Smooth muscle cell (in vitro differentiated cells): ENCODE results near the gene ATP5F1D. TPM values are rescaled to one million over a fixed set of nuclear protein-coding genes. Genes with fewer than 3 reads are reported as not detected.

Experiments used
- DNase-seq: peaks from one replicate; lab custom pipeline; 2025; ENCODE audit not compliant: unreplicated experiment; lab: John Stamatoyannopoulos, UW
- H2AFZ ChIP-seq: fragments of 200-600 bp; sonication (generic); 2 replicates; pipeline ENCODE4 v1.6.0; 2016; ENCODE audit warnings: antibody characterized with exemption, low read depth, mild to moderate bottlenecking
- H3F3A ChIP-seq: fragments of 200-600 bp; sonication (generic); 2 replicates; pipeline ENCODE4 v1.6.0; 2017; ENCODE audit warnings: antibody characterized with exemption, low read depth
- H3K27ac ChIP-seq: fragments of 200-600 bp; sonication (generic); 2 replicates; pipeline ENCODE4 v1.5.1; 2016; ENCODE audit warnings: low read depth, mild to moderate bottlenecking
- H3K27me3 ChIP-seq: fragments of 200-600 bp; sonication (generic); 2 replicates; pipeline ENCODE4 v1.6.1; 2016; ENCODE audit warnings: low read depth, mild to moderate bottlenecking
- H3K36me3 ChIP-seq: fragments of 200-600 bp; sonication (generic); 2 replicates; pipeline ENCODE4 v1.5.1; 2016; ENCODE audit warnings: low read depth
- H3K4me1 ChIP-seq: fragments of 200-600 bp; sonication (generic); 2 replicates; pipeline ENCODE4 v1.5.1; 2016; ENCODE audit warnings: low read depth
- H3K4me2 ChIP-seq: fragments of 200-600 bp; sonication (generic); 2 replicates; pipeline ENCODE4 v1.6.0; 2016; ENCODE audit warnings: mild to moderate bottlenecking
- H3K4me3 ChIP-seq: fragments of 200-600 bp; sonication (generic); 2 replicates; pipeline ENCODE4 v1.5.1; 2016; ENCODE audit warnings: mild to moderate bottlenecking
- H3K79me2 ChIP-seq: fragments of 200-600 bp; sonication (generic); 2 replicates; pipeline ENCODE4 v1.6.0; 2016; ENCODE audit warnings: low read depth, mild to moderate bottlenecking
- H3K9ac ChIP-seq: fragments of 200-600 bp; sonication (generic); 2 replicates; pipeline ENCODE4 v1.6.0; 2016; ENCODE audit warnings: low read depth
- H3K9me3 ChIP-seq: fragments of 200-600 bp; sonication (generic); replicated peaks from 2 replicates; pipeline ENCODE4 v1.5.1; 2016; ENCODE audit warnings: low read depth
- H4K20me1 ChIP-seq: fragments of 200-600 bp; sonication (generic); 2 replicates; pipeline ENCODE4 v1.6.0; 2016; ENCODE audit warnings: low read depth
- WGBS: methylation state at CpG from one replicate; pipeline ENCODE4 v1.1.7; 2016; ENCODE audit warnings: low lambda C conversion rate; 5-methylcytosine and 5-hydroxymethylcytosine counted together
- polyA plus RNA-seq: library from polyadenylated mRNA; unstranded; fragments of >200 nt; fragmentation: Nextera tagmentation; extraction: Ambion mirVana; gene quantifications from 2 replicates; pipeline ENCODE4 v1.2.1, GENCODE V29; 2016
- total RNA-seq: library from RNA; depleted of rRNA; stranded (reverse); fragments of >200 nt; gene quantifications from 2 replicates; pipeline ENCODE4 v1.2.3, GENCODE V29; 2014
- TF ChIP-seq, protein P1 (sequence below): fragments of 200-600 bp; sonication (generic); IDR thresholded peaks from 2 replicates; pipeline ENCODE4 v1.5.1; 2017; ENCODE audit warnings: borderline replicate concordance, mild to moderate bottlenecking, antibody characterized with exemption; ENCODE audit not compliant: insufficient read depth, poor library complexity, severe bottlenecking

The ATP5F1D gene
- total and polyA plus RNA-seq, 2 experiments from 2014 or later, result 68.8 to 272 TPM

DNA sequence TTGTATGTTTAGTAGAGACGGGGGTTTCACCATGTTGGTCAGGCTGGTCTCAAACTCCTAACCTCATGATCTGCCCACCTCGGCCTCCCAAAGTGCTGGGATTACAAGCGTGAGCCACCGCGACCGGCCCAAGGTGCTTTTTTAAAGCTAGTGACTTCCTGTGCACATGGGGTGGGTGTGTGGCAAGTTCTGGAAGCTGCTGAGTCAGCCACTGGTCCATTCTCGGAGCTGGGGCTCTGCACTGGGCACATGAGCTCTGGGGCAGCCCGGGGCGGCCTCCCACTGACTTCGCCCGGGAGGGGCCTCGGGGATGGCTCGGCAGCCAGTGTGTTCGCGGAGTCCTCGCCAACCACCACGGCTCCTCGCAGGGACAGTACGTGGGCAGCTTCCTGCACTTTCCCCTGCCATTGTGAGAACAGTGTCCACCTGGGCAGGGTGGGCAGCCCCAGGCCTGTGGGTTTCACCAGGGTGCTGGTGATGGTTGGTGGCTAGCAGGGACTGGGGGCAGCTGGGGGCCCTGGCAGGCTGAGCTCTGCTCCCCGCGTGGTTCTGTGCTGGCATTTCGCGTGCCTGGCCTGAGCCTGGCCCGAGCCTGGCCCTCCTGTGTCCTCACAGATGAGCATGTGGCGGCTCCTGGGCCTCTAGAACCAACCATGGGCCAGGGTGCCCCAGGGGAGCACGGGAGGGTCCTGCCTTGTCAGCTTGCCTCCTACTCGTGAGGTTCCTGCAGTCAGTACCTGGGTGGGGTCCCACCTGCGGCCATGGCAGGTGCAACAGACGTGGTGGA, 15.9 kb upstream of the ATP5F1D start:
- H3K4me2 ChIP-seq, result no peak overlapping the region
- H3K27ac ChIP-seq, result no peak overlapping the region
- no peaks in the 10 kb centered on the region for H3K36me3 ChIP-seq
- TF ChIP-seq, protein P1, sequence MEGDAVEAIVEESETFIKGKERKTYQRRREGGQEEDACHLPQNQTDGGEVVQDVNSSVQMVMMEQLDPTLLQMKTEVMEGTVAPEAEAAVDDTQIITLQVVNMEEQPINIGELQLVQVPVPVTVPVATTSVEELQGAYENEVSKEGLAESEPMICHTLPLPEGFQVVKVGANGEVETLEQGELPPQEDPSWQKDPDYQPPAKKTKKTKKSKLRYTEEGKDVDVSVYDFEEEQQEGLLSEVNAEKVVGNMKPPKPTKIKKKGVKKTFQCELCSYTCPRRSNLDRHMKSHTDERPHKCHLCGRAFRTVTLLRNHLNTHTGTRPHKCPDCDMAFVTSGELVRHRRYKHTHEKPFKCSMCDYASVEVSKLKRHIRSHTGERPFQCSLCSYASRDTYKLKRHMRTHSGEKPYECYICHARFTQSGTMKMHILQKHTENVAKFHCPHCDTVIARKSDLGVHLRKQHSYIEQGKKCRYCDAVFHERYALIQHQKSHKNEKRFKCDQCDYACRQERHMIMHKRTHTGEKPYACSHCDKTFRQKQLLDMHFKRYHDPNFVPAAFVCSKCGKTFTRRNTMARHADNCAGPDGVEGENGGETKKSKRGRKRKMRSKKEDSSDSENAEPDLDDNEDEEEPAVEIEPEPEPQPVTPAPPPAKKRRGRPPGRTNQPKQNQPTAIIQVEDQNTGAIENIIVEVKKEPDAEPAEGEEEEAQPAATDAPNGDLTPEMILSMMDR, result no peak
- 87% methylated on average over 22 of the region's 29 CpGs for WGBS
- H3K4me3 ChIP-seq, result no peak overlapping the region
- peaks cover 1% of the 10 kb centered on the region for H3K79me2 ChIP-seq
- no peak for DNase-seq
- no peaks in the 10 kb centered on the region for H3K9me3 ChIP-seq
- H2AFZ ChIP-seq, result no peak overlapping the region
- H3K9ac ChIP-seq, result no peak overlapping the region
- no peaks in the 10 kb centered on the region for H3F3A ChIP-seq
- H4K20me1 ChIP-seq, result peaks cover 50% of the 10 kb centered on the region
- no peaks in the 10 kb centered on the region for H3K4me1 ChIP-seq
- no peaks in the 10 kb centered on the region for H3K27me3 ChIP-seq

DNA sequence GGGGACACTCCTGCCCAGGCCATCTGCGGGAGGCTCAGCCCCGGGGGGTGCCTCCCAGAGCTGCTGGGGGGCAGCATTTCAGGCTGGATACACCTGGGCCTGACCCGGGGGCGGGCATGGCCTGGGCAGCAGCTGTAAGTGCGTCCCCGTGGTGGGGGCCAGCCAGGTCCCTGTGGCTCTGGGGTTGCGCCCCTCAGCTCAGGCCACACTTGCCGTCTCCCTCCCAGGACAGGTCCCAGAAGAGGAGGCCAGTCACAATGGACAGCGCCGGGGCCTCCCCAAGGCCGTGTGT, 15.4 kb upstream of the ATP5F1D start:
- H3K4me3 ChIP-seq, result no peak overlapping the region
- H3K27ac ChIP-seq, result no peak overlapping the region
- TF ChIP-seq, protein P1, result no peak
- H3K9ac ChIP-seq, result no peak overlapping the region
- no peak overlapping the region for H3K4me2 ChIP-seq
- H3K79me2 ChIP-seq, result no peaks in the 10 kb centered on the region
- DNase-seq, result no peak
- H3K27me3 ChIP-seq, result no peaks in the 10 kb centered on the region
- H3K36me3 ChIP-seq, result no peaks in the 10 kb centered on the region
- H4K20me1 ChIP-seq, result peaks cover 45% of the 10 kb centered on the region
- no peaks in the 10 kb centered on the region for H3K9me3 ChIP-seq
- H3K4me1 ChIP-seq, result no peaks in the 10 kb centered on the region
- no peaks in the 10 kb centered on the region for H3F3A ChIP-seq
- no peak overlapping the region for H2AFZ ChIP-seq
- 97% methylated on average over 10 of the region's 11 CpGs for WGBS

GRCh38 chr19:1226522-1227303, 14.8 kb upstream of the ATP5F1D start:
- no peaks in the 10 kb centered on the region for H3K36me3 ChIP-seq
- H3K4me2 ChIP-seq, result no peak overlapping the region
- no peak overlapping the region for H3K4me3 ChIP-seq
- peaks cover 42% of the 10 kb centered on the region for H4K20me1 ChIP-seq
- H3K9ac ChIP-seq, result no peak overlapping the region
- no peaks in the 10 kb centered on the region for H3K4me1 ChIP-seq
- no peaks in the 10 kb centered on the region for H3K27me3 ChIP-seq
- no peaks in the 10 kb centered on the region for H3F3A ChIP-seq
- no peak for DNase-seq
- H2AFZ ChIP-seq, result no peak overlapping the region
- TF ChIP-seq, protein P1, result no peak
- WGBS, result 97% methylated on average over 38 of the region's 50 CpGs
- H3K9me3 ChIP-seq, result no peaks in the 10 kb centered on the region
- H3K79me2 ChIP-seq, result no peaks in the 10 kb centered on the region
- H3K27ac ChIP-seq, result no peak overlapping the region
